Measurements from ENCODE around the gene GAB2.

Gene GAB2

GRCh38 chr11:78343303-78343702 is 74.3 kb downstream of the GAB2 start:
- DNase-seq (ENCODE audit: low read depth) = no peak

GRCh38 chr11:78341841-78342240 is 75.8 kb downstream of the GAB2 start:
- DNase-seq (ENCODE audit: low read depth) = no peak

GRCh38 chr11:78340530-78340929 is 77.1 kb downstream of the GAB2 start:
- DNase-seq (ENCODE audit: low read depth) = no peak

- no peak for DNase-seq (ENCODE audit: low read depth)
Measured at GRCh38 chr11:78339945-78340344, 77.7 kb downstream of the GAB2 start.

- DNase-seq (ENCODE audit: low read depth) = no peak
Measured at GRCh38 chr11:78339483-78339882, 78.1 kb downstream of the GAB2 start.

- DNase-seq (ENCODE audit: low read depth) = no peak
Measured at GRCh38 chr11:78338702-78339101, 78.9 kb downstream of the GAB2 start.

- DNase-seq (ENCODE audit: low read depth) = no peak
Measured at GRCh38 chr11:78338138-78338537, 79.5 kb downstream of the GAB2 start.

GRCh38 chr11:78337554-78337924 is 80.1 kb downstream of the GAB2 start:
- no peak for DNase-seq (ENCODE audit: low read depth)

- no peak for DNase-seq (ENCODE audit: low read depth)
Measured at GRCh38 chr11:78336877-78337553, 80.6 kb downstream of the GAB2 start.

GRCh38 chr11:78334109-78334508 is 83.5 kb downstream of the GAB2 start:
- DNase-seq (ENCODE audit: low read depth) = no peak

GRCh38 chr11:78332872-78333271 is 84.7 kb downstream of the GAB2 start:
- no peak for DNase-seq (ENCODE audit: low read depth)

GRCh38 chr11:78332174-78332866 is 85.3 kb downstream of the GAB2 start:
- no peak for DNase-seq (ENCODE audit: low read depth)

- no peak for DNase-seq (ENCODE audit: low read depth)
Measured at GRCh38 chr11:78331711-78332110, 85.9 kb downstream of the GAB2 start.

- no peak for DNase-seq (ENCODE audit: low read depth)
Measured at GRCh38 chr11:78330361-78330760, 87.3 kb downstream of the GAB2 start.

- no peak for DNase-seq (ENCODE audit: low read depth)
Measured at GRCh38 chr11:78327945-78328344, 89.7 kb downstream of the GAB2 start.

- no peak for DNase-seq (ENCODE audit: low read depth)
Measured at GRCh38 chr11:78325274-78325781, 92.3 kb downstream of the GAB2 start.

- no peak for DNase-seq (ENCODE audit: low read depth)
Measured at GRCh38 chr11:78323363-78323762, 94.3 kb downstream of the GAB2 start.

- DNase-seq (ENCODE audit: low read depth) = no peak
Measured at GRCh38 chr11:78319453-78319955, 98.1 kb downstream of the GAB2 start.

- DNase-seq (ENCODE audit: low read depth) = no peak
Measured at GRCh38 chr11:78318321-78319114, 99.1 kb downstream of the GAB2 start.

- no peak for DNase-seq (ENCODE audit: low read depth)
Measured at GRCh38 chr11:78315724-78316123, 101.9 kb downstream of the GAB2 start.

- DNase-seq (ENCODE audit: low read depth) = no peak
Measured at GRCh38 chr11:78314762-78315161, 102.9 kb downstream of the GAB2 start.

GRCh38 chr11:78313898-78314297 is 103.7 kb downstream of the GAB2 start:
- DNase-seq (ENCODE audit: low read depth) = no peak
